SJCRH30 (cell line): Measurements from ENCODE around the gene BEST1. TPM values are rescaled to one million over a fixed set of nuclear protein-coding genes. Genes with fewer than 3 reads are reported as not detected.
"Not testable (repeated sequence)": the region's sequence is repeated elsewhere in the genome, so short reads cannot be mapped to it uniquely, and the experiment has no call there.

Source experiments
- DNase-seq, 2 experiments: peaks; one replicate each; pipeline ENCODE4 v3.0.0-alpha.2; 2015 to 2020
- H3K27ac ChIP-seq: fragments of 250-450 bp; sonication (Bioruptor Pico); 2 replicates; pipeline ENCODE4 v1.5.1; 2020; ENCODE audit warnings: mild to moderate bottlenecking, moderate library complexity
- H3K27me3 ChIP-seq: fragments of 250-450 bp; sonication (Bioruptor Pico); 2 replicates; pipeline ENCODE4 v1.5.1; 2020; ENCODE audit warnings: mild to moderate bottlenecking, moderate library complexity
- H3K36me3 ChIP-seq: fragments of 250-450 bp; sonication (Bioruptor Pico); 2 replicates; pipeline ENCODE4 v1.5.1; 2020; ENCODE audit warnings: mild to moderate bottlenecking, moderate library complexity
- H3K4me1 ChIP-seq: fragments of 250-450 bp; sonication (Bioruptor Pico); 2 replicates; pipeline ENCODE4 v1.5.1; 2020; ENCODE audit warnings: mild to moderate bottlenecking, moderate library complexity
- H3K4me3 ChIP-seq: fragments of 250-450 bp; sonication (Bioruptor Pico); 2 replicates; pipeline ENCODE4 v1.5.1; 2020; ENCODE audit warnings: mild to moderate bottlenecking, moderate library complexity
- H3K9me3 ChIP-seq: fragments of 250-450 bp; sonication (Bioruptor Pico); replicated peaks from 2 replicates; pipeline ENCODE4 v1.5.1; 2020; ENCODE audit warnings: mild to moderate bottlenecking, moderate library complexity
- total RNA-seq: library from RNA; depleted of rRNA; stranded (reverse); fragments of >200 nt; shearing (Covaris generic); gene quantifications from 2 replicates; pipeline ENCODE4 v1.2.3, GENCODE V29; 2014

Gene BEST1
- total RNA-seq, 1 experiment from 2014 or later = 0.26 TPM

DNA sequence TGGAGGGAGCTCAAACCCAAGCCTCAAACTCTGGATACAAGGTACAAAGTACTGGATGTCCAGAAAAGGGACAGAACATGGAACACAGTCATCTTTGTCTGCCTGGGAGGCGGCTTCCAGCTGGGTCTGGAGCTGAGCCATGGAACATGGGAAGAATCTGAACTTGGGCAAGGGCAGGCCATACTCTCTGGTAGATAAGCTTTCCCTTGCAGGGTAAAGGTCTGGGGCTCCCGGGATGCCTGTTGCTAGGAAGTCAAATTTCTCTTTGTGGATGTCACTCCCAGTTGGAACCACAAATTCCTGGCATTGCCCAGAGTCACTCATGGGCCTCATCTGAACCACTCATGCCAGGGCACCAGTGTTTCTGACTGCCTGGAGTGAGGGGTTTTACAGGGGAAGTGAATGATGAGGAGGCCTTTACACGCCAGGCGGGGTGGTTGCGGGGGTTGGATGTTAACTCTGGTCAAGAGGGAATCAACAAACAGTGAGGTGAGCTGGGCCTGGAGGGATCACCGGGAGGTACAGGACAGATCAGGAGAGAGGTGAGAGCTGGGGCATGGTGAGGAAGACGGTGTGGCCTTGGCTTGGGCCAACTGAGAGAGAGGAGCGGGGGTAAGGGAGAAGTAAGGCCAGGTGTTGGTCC, 11.5 kb downstream of the BEST1 start:
- Histone ChIP-seq H3K4me3 (no peak overlapping the region), H3K27ac (no peak overlapping the region), H3K36me3 (peaks cover 17% of the 10 kb centered on the region), H3K9me3 (no peaks in the 10 kb centered on the region), H3K4me1 (no peaks in the 10 kb centered on the region), H3K27me3 (no peaks in the 10 kb centered on the region)
- no peak for DNase-seq

- Histone ChIP-seq H3K4me1 (no peaks in the 10 kb centered on the region), H3K27me3 (no peaks in the 10 kb centered on the region), H3K36me3 (peaks cover 17% of the 10 kb centered on the region), H3K4me3 (no peak overlapping the region), H3K27ac (no peak overlapping the region), H3K9me3 (no peaks in the 10 kb centered on the region)
- no peak for DNase-seq
Observed at GRCh38 chr11:61962213-61963015, 12.3 kb downstream of the BEST1 start.

GRCh38 chr11:61963016-61963281, 12.8 kb downstream of the BEST1 start:
- DNase-seq = no peak
- Histone ChIP-seq H3K9me3 (no peaks in the 10 kb centered on the region), H3K4me1 (no peaks in the 10 kb centered on the region), H3K4me3 (no peak overlapping the region), H3K36me3 (peaks cover 17% of the 10 kb centered on the region), H3K27me3 (no peaks in the 10 kb centered on the region), H3K27ac (no peak overlapping the region)

GRCh38 chr11:61963282-61964057, 13.3 kb downstream of the BEST1 start:
- peaks cover under 1% of the 10 kb centered on the region; the same call in 1 of the 2 replicates for H3K4me1 ChIP-seq
- no peak overlapping the region for H3K27ac ChIP-seq
- H3K9me3 ChIP-seq = no peaks in the 10 kb centered on the region
- peaks cover 17% of the 10 kb centered on the region for H3K36me3 ChIP-seq
- DNase-seq = no peak
- no peak overlapping the region for H3K4me3 ChIP-seq
- no peaks in the 10 kb centered on the region for H3K27me3 ChIP-seq

DNA sequence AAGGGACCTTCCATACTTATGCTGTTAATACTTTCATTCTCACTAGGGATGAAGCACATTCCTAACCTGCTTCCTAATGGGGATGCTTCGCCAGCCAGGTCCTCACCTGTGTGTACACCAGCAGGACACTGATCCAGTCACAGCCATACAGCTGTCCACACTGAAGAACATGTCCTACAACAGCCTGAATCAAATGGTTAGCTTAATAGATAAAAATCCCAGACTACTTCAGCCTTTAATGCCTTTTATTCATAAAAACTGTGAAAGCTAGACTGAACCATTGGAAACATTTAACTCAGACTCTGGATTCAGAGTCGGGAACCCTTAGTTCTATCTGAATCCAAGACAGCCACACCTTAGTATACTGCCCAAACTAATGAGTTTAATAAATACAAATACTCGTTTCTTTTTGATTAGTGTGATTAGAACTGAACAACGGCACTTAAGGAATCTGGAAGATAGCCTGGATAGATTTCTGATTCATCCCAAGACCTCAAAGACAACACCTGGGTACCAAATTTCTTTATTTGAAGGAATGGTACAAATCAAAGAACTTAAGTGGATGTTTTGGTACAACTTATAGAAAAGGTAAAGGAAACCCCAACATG, 14.0 kb downstream of the BEST1 start:
- Histone ChIP-seq H3K4me1 (peaks cover 2% of the 10 kb centered on the region; the same call in 1 of the 2 replicates), H3K36me3 (peaks cover 17% of the 10 kb centered on the region), H3K27ac (no peak overlapping the region), H3K9me3 (no peaks in the 10 kb centered on the region), H3K27me3 (no peaks in the 10 kb centered on the region), H3K4me3 (no peak overlapping the region)
- no peak for DNase-seq

DNA sequence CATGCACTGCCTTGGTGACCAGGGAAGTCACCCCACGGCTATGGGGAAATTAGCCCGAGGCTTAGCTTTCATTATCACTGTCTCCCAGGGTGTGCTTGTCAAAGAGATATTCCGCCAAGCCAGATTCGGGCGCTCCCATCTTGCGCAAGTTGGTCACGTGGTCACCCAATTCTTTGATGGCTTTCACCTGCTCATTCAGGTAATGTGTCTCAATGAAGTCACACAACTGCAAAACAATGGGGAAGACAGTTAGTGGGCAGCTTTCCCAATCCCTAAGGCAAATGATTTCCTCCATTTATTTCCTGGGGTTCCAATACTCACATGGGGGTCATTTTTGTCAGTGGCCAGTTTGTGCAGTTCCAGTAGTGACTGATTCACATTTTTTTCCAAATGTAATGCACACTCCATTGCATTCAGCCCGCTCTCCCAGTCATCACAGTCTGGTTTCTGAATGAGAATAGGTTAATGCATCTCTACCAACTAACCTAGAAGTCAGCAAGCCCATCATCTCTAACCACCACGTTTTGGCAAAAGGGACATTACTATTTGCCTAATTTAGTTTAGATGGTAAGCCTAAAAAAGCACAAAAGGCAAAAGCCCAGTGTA, 14.6 kb downstream of the BEST1 start:
- H3K27me3 ChIP-seq, DNase-seq, H3K27ac ChIP-seq, H3K4me3 ChIP-seq, H3K4me1 ChIP-seq, H3K9me3 ChIP-seq: not testable (repeated sequence)
- H3K36me3 ChIP-seq = peaks cover 17% of the 10 kb centered on the region

DNA sequence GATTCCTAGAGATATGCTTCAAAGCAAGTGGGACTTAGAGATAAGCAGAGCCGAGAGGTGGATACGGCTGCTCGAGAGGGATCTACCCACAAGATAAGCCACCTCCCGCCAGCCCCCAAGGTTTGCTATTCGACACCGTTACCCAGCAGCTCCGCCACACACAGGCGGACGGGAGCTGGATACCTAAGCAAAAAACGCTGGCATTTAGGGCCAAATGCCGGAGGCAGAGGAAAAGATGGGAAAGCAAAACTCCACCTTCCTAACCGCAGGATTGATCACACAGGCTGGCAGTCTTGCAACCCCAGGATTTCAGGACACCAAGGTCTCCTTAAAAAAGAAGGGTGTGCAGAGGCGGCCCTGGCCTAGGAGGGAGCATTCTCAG, 16.6 kb downstream of the BEST1 start:
- Histone ChIP-seq H3K27me3 (no peaks in the 10 kb centered on the region), H3K36me3 (peaks cover 17% of the 10 kb centered on the region), H3K9me3 (no peaks in the 10 kb centered on the region), H3K4me1 (peaks cover 8% of the 10 kb centered on the region), H3K4me3 (peak overlapping the region; percentile 79), H3K27ac (no peak overlapping the region)
- peak; percentile 43 to 64 for DNase-seq

GRCh38 chr11:61967116-61967923, 17.2 kb downstream of the BEST1 start, which contains the start of gene FTH1:
FTH1 (minus strand) TSS chr11:61967634; CDS start chr11:61967425, 209 bp downstream.
- H3K4me3 ChIP-seq = peak within 1 kb of the TSS; percentile 79
- peak within 1 kb of the TSS; percentile 74 for H3K27ac ChIP-seq
- H3K4me1 ChIP-seq = peaks cover 11% of the 10 kb centered on the region
- H3K27me3 ChIP-seq = no peaks in the 10 kb centered on the region
- H3K36me3 ChIP-seq = peaks cover 17% of the 10 kb centered on the region
- H3K9me3 ChIP-seq = no peaks in the 10 kb centered on the region
- DNase-seq = peak; percentile 82 to 88

- Histone ChIP-seq H3K4me1 (peaks cover 17% of the 10 kb centered on the region), H3K36me3 (peaks cover 17% of the 10 kb centered on the region), H3K4me3 (peak overlapping the region; percentile 79), H3K27me3 (no peaks in the 10 kb centered on the region), H3K27ac (peak overlapping the region; percentile 74), H3K9me3 (no peaks in the 10 kb centered on the region)
- peak; percentile 56 to 67 for DNase-seq
Observed at GRCh38 chr11:61967924-61968757, 18.0 kb downstream of the BEST1 start.

DNA sequence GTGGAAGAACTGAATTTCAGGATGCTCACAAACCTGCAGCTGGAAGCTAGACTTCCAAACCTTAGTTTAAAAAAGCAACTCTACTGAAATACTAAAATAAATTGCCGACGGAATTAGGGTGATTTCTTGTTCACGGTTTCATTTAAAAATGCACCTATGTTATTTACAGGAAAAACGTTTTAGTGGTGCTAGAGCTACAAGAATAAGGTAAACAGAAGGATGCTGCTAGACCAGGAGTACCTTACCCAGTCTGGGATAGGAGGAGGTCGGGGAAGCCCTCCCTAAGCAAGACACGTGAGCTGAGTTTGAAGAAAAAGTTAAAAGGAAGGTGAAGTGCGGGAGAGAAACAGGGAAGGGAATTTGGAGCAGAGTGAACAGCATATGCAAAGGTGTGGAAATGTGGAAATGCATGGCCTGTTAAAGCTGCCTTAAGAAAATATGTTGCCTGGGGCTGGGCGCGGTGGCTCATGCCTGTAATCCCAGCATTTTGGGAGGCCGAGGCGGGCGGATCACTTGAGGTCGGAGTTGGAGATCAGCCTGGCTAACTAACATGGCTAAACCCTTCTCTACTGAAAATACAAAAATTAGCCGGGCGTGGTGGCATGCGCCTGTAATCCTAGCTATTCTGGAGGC, 18.7 kb downstream of the BEST1 start:
- no peaks in the 10 kb centered on the region for H3K27me3 ChIP-seq
- no peaks in the 10 kb centered on the region for H3K9me3 ChIP-seq
- H3K4me3 ChIP-seq = peak overlapping the region; percentile 79
- H3K27ac ChIP-seq = no peak overlapping the region; the same call in 1 of the 2 replicates
- no peak for DNase-seq
- peaks cover 17% of the 10 kb centered on the region for H3K4me1 ChIP-seq
- H3K36me3 ChIP-seq = peaks cover 17% of the 10 kb centered on the region

GRCh38 chr11:61969391-61969758, 19.2 kb downstream of the BEST1 start:
- H3K36me3 ChIP-seq = peaks cover 13% of the 10 kb centered on the region
- H3K27ac ChIP-seq = no peak overlapping the region
- DNase-seq = no peak
- H3K4me3 ChIP-seq = no peak overlapping the region
- H3K27me3 ChIP-seq = no peaks in the 10 kb centered on the region
- H3K4me1 ChIP-seq = peaks cover 17% of the 10 kb centered on the region
- no peaks in the 10 kb centered on the region for H3K9me3 ChIP-seq

- Histone ChIP-seq H3K27ac (no peak overlapping the region), H3K27me3 (no peaks in the 10 kb centered on the region), H3K36me3 (peaks cover 6% of the 10 kb centered on the region), H3K4me3 (no peak overlapping the region), H3K9me3 (no peaks in the 10 kb centered on the region), H3K4me1 (peaks cover 17% of the 10 kb centered on the region)
- no peak for DNase-seq
Observed at GRCh38 chr11:61969838-61970662, 19.9 kb downstream of the BEST1 start.
